ENCODE results near the gene RERE.

Gene RERE

DNA sequence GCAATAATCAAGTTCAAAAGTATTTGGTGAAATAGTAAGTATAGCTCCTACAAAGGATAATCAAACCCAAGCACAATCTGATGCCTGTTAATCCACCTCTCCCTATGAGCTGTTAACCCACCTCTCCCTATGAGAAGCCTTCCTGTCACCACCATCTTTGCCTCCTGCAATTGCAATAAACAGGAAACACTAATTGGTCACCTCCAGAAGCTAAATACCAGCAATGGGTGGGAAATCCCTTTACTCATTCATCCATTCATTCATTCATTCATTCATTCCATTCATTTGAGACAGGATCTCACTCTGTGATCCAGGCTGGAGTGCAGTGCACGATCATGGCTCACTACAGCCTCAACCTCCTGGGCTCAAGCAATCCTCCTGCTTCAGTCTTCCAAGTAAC, 132.8 kb downstream of the RERE start:
- no peak overlapping the region for H3K4me3 ChIP-seq (ENCODE audit: low read depth, low read length)
- ChIA-PET POLR2A (no interaction called here), CTCF (interaction anchor here (0.7 to 2.1 kb wide), 4 partner anchors 11 to 123 kb away, joined by 3 to 7 read pairs (median 4); no protein-coding TSS in a partner anchor)
- TF ChIP-seq, protein P1, sequence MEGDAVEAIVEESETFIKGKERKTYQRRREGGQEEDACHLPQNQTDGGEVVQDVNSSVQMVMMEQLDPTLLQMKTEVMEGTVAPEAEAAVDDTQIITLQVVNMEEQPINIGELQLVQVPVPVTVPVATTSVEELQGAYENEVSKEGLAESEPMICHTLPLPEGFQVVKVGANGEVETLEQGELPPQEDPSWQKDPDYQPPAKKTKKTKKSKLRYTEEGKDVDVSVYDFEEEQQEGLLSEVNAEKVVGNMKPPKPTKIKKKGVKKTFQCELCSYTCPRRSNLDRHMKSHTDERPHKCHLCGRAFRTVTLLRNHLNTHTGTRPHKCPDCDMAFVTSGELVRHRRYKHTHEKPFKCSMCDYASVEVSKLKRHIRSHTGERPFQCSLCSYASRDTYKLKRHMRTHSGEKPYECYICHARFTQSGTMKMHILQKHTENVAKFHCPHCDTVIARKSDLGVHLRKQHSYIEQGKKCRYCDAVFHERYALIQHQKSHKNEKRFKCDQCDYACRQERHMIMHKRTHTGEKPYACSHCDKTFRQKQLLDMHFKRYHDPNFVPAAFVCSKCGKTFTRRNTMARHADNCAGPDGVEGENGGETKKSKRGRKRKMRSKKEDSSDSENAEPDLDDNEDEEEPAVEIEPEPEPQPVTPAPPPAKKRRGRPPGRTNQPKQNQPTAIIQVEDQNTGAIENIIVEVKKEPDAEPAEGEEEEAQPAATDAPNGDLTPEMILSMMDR (IDR thresholded peaks at IDR 0.05; ENCODE audit: insufficient read depth, low read length, missing control alignments) = no peak
- DNase-seq (ENCODE audit: low read depth, low spot score) = no peak

GRCh38 chr1:8682573-8682972, 134.9 kb downstream of the RERE start:
- TF ChIP-seq, protein P1 (IDR thresholded peaks at IDR 0.05; ENCODE audit: insufficient read depth, low read length, missing control alignments) = no peak
- POLR2A ChIA-PET = no interaction called here

GRCh38 chr1:8681911-8682310, 135.5 kb downstream of the RERE start:
- DNase-seq (ENCODE audit: low read depth, low spot score) = no peak
- ChIA-PET CTCF (interaction anchor here (4.9 kb wide), 1 partner anchor 10 kb away, joined by 36 read pairs; no protein-coding TSS in a partner anchor), POLR2A (no interaction called here)
- TF ChIP-seq, protein P1 (IDR thresholded peaks at IDR 0.05; ENCODE audit: insufficient read depth, low read length, missing control alignments) = no peak
- H3K4me3 ChIP-seq (ENCODE audit: low read depth, low read length) = no peak overlapping the region

More at GRCh38 chr1:8682573-8682972, 134.9 kb downstream of the RERE start:
- no peak for DNase-seq (ENCODE audit: low read depth, low spot score)
- H3K4me3 ChIP-seq (ENCODE audit: low read depth, low read length) = no peak overlapping the region
- CTCF ChIA-PET = interaction anchor here (0.7 to 4.9 kb wide), 2 partner anchors 11 to 668 kb away, joined by 3 to 36 read pairs; no protein-coding TSS in a partner anchor

DNA sequence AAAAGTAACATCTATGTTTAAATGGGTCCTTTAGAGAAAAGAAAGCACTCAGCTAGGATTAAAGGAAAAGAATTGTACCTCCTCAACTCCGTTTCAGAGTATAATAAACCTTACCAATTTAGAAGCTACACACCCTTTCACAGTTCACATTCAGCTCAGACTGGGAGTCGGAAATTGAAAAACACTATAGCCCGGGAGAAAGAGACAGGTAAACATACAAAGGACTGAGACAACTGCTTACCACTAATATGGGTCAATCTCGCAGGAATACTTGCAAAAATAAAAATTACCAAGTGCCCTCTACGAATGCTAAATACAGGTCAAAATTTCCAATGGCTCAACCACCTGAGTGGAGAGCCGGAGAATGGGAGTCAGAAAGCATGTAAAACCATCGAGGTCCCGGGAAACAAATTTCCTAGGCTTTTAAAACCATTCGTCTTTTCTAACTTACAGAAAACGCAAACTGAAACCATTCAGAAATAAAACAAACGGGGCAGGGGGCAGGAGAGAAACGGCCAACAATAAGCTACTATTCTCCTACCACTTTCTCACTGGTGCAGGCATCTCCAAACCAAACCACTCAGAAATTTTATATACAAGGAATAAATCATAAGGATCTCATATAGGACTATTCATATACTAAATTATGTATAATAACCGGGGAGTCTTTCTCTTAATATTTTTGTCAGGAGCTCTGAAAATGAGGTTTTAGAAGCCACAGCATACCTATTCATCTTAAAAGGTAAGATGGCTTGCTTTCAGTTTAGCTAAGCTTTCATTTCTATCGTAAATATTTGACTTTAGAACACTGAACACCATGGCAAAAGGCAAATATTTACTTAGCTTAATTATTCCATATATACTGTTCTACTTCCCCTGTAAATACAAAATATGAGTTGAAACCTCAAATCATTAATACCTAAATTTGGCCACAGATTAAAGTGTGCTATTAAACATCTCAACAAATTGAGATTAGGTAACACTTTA, 136.5 kb downstream of the RERE start:
- no peak for DNase-seq (ENCODE audit: low read depth, low spot score)
- TF ChIP-seq, protein P1 (IDR thresholded peaks at IDR 0.05; ENCODE audit: insufficient read depth, low read length, missing control alignments) = no peak
- POLR2A ChIA-PET = no interaction called here
- no peak overlapping the region for H3K4me3 ChIP-seq (ENCODE audit: low read depth, low read length)
- CTCF ChIA-PET = interaction anchor here (0.8 to 4.9 kb wide), 5 partner anchors 9 to 119 kb away, joined by 3 to 36 read pairs (median 3); no protein-coding TSS in a partner anchor

- H3K4me3 ChIP-seq (ENCODE audit: low read depth, low read length) = no peak overlapping the region
- ChIA-PET CTCF (interaction anchor here (0.7 to 4.9 kb wide), 6 partner anchors 8 to 118 kb away, joined by 3 to 36 read pairs (median 3); no protein-coding TSS in a partner anchor), POLR2A (no interaction called here)
- TF ChIP-seq, protein P1 (IDR thresholded peaks at IDR 0.05; ENCODE audit: insufficient read depth, low read length, missing control alignments) = no peak
- no peak for DNase-seq (ENCODE audit: low read depth, low spot score)
These were observed 137.3 kb downstream of the RERE start for GRCh38 chr1:8679929-8680663.

Measured in AG04449 (cell line).